GM21360 (cell line): ENCODE data around the gene FGF16.
"Not testable (repeated sequence)": the region's sequence is repeated elsewhere in the genome, so short reads cannot be mapped to it uniquely, and the experiment has no call there.

Experiments used
- ATAC-seq: cut with Tn5 transposase; IDR thresholded peaks from one replicate; pipeline ENCODE4 v1.9.1; 2021; ENCODE audit warnings: mild to moderate bottlenecking, moderate library complexity; ENCODE audit not compliant: unreplicated experiment

FGF16 gene

DNA sequence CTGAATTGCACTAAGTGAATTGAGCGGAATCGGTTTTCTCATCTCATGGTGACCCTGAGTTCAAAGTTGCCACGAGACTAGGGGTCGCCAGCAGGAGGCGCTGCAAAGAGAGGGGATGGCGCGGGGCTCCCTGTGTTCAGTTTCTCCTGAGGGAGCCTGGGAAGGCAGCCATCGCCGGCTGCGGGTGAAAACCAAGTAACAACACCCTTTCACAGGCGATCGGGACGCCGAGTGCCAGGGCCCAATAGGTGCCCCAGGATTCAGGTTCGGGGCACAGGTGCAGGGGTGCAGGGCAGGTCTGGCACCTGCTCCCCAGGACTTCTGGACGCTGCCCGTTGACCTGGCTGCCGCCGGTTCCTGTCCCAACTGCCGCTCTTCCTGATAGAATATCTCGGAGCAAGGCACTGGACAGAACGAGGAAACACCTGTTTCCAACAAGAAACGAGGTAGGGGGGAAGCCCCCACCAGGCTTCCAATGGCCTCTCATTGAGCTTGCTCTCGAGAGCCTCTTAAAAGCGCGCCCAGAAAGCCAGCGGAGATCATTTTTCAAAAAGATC lies 1.1 kb upstream of the FGF16 start:
- ATAC-seq, result no peak

DNA sequence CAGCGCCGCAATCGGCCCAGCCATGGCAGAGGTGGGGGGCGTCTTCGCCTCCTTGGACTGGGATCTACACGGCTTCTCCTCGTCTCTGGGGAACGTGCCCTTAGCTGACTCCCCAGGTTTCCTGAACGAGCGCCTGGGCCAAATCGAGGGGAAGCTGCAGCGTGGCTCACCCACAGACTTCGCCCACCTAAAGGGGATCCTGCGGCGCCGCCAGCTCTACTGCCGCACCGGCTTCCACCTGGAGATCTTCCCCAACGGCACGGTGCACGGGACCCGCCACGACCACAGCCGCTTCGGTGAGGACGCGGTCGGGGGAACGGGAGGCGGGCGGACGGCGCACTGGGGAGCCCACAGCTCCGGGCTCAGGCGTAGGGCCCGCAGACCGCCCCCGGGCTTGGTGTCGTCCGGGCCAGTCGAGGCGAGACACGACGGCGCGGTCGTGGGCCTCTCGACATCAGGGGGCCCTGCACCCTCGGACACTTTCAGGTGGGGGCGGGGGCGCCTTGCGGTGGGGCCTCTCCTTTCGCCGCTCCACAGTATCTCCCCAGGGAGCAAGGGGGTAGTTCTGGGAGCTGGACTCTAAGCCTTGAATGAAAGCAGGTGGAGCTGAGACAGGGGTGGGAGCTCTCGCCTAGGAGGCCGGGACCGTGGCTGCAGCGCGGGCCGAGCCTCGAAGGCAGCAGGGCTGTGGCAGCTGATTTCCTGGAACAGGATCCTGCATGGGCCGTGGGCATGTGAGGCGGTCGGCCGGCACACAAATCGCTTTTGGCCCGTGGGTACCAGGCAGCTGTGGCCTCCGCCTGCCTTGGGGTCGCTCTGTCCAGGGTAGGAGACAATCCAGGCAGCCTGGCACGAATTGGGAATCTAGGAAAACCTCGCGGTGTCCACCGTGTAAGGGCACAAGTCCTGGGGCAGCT lies 722 bp downstream of the FGF16 start:
- ATAC-seq, result no peak

DNA sequence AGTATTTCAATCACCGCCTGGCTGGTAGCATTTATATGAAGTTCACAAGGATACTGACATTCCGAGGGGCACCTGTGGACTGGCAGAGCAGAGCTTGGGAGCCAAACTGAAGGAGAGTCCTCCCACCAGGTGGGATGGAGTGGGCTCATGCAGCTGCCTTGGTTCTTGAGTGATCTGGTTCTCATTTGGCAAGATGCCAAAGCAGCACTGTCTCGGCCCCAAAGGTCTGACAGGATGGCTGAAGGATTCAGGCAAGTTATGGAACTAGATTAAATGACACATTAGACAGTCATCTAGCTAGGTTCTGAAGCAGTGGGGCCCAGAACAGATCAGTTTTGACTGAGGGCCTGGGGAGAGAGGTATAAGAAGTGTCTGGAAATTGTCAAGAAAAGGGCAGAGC lies 3.2 kb downstream of the FGF16 start:
- no peak for ATAC-seq

DNA sequence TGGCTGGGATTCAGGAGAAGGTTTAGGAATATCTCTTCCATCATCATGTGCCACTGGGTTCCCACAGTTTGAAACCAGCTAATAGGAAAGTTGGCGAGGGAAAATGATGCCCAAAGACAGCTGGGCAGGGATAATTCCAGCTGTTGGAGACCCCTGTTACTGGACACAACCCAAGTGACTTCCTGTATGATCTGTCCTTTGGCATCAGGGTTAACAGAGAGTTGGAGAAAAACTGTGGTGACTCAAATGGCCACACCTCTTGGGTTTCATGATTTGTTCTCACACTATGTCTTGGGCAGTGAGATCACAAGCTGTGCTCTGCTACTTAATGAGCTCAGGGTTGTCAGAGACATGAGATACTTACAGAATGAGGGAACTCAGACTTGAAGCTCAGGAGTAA lies 3.8 kb downstream of the FGF16 start:
- ATAC-seq, result no peak

DNA sequence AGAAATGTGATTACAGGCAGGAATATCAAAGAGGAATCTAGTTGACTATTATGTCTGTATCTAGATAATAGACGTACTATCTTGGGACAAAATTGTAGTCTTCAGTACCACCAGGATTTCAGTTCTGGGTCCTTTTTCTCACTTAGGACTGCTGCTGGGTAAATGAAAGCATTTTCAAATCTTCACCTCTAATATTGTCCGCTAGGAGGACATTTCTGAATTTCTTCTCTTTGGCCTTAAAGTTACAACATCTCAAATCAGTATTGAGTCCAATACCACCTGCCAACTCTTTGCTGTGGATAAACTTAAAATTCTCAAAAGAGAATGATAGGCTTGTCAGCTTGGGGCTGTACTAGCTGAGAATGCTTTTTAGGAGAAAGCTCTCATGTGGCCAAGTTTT lies 6.0 kb downstream of the FGF16 start:
- ATAC-seq, result no peak

DNA sequence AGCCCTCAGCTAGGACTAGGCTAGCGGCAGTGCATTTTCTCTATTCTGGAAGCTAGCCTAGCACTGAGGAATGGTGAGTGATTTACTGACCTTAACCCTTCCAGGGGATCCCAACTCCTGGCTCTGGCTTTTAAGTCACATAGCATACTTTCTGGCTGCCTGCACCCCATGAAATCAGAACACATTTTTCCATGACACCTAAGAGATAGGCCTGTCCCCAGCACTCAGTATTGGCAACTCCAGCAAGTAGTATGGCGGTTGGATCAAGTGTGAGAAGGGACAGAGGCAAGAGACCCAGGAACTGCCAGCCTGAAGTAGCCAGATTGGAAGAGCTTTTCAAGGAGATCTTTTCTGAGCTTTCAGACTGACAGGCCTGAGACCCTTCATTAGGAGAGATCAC lies 8.2 kb downstream of the FGF16 start:
- ATAC-seq, result no peak

DNA sequence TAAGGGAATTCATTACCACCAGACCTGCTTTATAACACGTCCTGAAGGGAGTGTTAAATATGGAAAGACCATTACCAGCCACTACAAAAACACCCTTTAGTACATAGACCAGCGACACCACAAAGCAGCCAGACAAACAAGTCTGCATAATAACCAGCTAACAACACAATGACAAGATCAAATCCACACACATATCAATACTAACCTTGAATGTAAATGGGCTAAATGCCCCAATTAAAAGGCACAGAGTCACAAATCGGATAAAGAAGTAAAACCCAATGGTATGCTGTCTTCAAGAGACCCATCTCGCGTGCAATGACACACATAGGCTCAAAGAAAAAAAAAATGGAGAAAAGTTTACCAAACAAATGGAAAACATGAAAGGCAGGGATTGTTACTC lies 36.9 kb downstream of the FGF16 start:
- no peak for ATAC-seq

DNA sequence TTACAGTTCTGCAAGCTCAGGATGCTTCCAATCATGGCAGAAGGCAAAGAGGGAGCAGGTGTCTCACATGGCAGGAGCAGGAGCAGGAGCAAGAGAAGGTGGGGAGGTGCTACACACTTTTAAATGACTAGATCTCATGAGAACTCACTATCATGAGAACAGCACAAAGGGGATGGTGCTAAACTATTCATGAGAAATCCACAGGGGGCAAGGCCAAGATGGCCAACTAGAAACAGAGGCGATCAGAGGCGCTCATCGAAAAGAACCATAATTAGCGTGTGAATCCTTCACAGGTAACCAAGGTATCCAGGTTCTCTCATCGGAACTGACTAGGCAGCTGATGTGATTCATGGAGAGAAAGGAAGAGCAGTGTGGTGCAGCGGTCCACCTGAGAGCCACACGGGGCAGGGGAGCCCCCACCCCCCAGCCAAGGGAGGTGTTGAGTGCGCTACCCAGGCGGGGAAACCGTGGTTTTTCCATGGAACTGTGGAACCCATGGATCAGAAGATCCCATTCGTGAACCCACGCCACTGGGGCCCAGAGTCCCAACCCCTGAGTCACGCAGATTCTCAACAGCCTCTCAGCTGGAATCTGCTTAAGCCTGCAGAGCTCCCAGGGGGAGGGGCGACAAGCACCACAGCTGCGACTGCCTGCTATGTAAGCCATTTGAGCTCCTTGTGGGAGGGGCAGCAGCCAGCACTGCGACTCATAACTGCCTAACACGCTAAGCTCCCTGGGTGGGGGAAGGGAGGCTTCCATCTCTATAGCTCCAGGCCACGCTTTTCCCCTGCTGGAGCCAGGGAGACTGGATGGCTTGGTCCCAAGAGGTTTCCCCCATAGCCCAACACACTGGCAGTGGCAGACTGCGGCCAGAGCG lies 46.7 kb downstream of the FGF16 start:
- no peak for ATAC-seq

DNA sequence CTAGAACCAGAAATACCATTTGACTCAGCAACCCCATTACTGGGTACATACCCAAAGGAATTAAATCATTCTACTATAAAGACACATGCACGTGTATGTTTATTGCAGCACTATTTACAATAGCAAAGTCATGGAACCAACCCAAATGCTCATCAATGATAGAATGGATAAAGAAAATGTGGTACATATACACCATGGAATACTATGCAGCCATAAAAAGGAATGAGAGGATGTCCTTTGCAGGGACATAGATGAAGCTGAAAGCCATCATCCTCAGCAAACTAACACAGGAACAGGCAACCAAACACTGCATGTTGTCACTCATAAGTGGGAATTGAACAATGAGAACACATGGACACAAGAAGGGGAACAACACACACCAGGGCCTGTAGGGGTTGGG lies 53.0 kb downstream of the FGF16 start:
- not testable (repeated sequence) for ATAC-seq

DNA sequence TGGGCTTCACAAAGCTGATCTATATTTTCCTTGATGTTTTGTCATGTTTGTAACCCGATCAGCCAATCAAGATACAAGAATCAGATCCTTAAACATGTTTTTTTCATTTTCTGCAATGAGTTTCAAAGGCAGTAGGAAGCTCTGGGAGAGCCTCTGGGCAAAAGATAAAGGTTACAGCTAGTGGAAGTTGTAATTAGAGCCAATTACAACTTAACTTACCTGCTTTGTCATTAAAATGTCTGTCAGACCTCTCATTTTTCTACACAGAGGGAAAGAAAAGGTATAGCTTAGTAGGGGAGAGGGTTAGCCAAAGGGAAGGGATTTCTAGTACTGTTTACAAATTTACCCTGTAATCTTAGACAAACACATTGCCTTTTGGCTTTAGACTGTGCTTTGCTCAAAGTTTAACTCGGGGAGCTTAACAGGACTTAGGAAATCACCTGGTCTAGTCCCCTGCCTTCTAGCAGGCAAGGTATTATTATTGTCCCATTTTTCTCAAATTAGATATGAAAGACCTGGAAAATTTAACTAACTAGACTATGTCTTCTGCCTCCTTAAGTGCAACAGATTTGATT lies 55.8 kb downstream of the FGF16 start:
- no peak for ATAC-seq

DNA sequence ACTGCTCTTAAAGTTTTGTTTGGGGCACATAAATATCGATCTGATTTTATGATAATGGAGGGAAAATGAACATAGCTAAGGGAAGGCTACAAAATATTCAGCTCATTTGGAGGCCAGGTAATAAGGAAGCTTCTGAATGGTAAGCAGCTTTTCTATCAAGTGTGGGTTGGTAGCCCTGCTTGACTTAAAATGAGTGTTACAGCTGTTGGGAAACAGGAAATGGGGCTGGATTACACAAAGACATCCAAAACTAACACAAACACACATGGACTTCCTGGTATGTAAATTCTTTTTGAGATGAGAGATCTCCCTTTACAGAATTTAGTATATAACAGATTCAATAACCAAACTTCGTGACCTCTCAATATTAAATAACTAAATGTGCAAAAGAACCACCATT lies 58.0 kb downstream of the FGF16 start:
- no peak for ATAC-seq
